ENCODE measurements around the gene C1QL1.

- TF ChIP-seq EP300 (IDR thresholded peaks at IDR 0.05) (no peak), CTCF (IDR thresholded peaks at IDR 0.05) (no peak), POLR2A (IDR thresholded peaks at IDR 0.05) (no peak)
Measured at GRCh38 chr17:44911133-44912001, 56.7 kb downstream of the C1QL1 start.

Data from ovary (tissue), 3 donors.